Stimulated activated CD8-positive, alpha-beta memory T cell treated with anti-CD3 and anti-CD28 coated beads, Interleukin-15, amount 100 ng/mL, for 24 hours (primary cell): Measurements from ENCODE around the gene TNFRSF9.
A peak's percentile ranks its signal among the peaks of the same experiment; 100 is the strongest.

ENCODE experiments used
- DNase-seq: peaks from one replicate; pipeline ENCODE4 v3.0.0-alpha.2; 2020; ENCODE audit warnings: low read depth

TNFRSF9 gene

GRCh38 chr1:7916501-7916830 lies 24.2 kb downstream of the TNFRSF9 start:
- no peak for DNase-seq

GRCh38 chr1:7915826-7916500 lies 24.7 kb downstream of the TNFRSF9 start:
- no peak for DNase-seq

GRCh38 chr1:7912743-7913557 lies 27.7 kb downstream of the TNFRSF9 start:
- DNase-seq, result no peak

GRCh38 chr1:7912145-7912544 lies 28.5 kb downstream of the TNFRSF9 start:
- no peak for DNase-seq

- no peak for DNase-seq
Measured at GRCh38 chr1:7905262-7905661, 35.4 kb downstream of the TNFRSF9 start.

- peak; percentile 23 for DNase-seq
Measured at GRCh38 chr1:7902478-7903085, 38.1 kb downstream of the TNFRSF9 start.

- DNase-seq, result no peak
Measured at GRCh38 chr1:7899741-7900140, 40.9 kb downstream of the TNFRSF9 start.

GRCh38 chr1:7898962-7899361 lies 41.7 kb downstream of the TNFRSF9 start:
- no peak for DNase-seq

- no peak for DNase-seq
Measured at GRCh38 chr1:7896994-7897393, 43.6 kb downstream of the TNFRSF9 start.

- DNase-seq, result no peak
Measured at GRCh38 chr1:7893529-7894180, 47.0 kb downstream of the TNFRSF9 start.

GRCh38 chr1:7891804-7892203 lies 48.8 kb downstream of the TNFRSF9 start:
- no peak for DNase-seq

GRCh38 chr1:7890853-7891252 lies 49.8 kb downstream of the TNFRSF9 start:
- DNase-seq, result no peak

- no peak for DNase-seq
Measured at GRCh38 chr1:7888248-7889081, 52.2 kb downstream of the TNFRSF9 start.

- no peak for DNase-seq
Measured at GRCh38 chr1:7886405-7886745, 54.3 kb downstream of the TNFRSF9 start.

- DNase-seq, result no peak
Measured at GRCh38 chr1:7885513-7886404, 54.9 kb downstream of the TNFRSF9 start.

GRCh38 chr1:7884757-7885156 lies 55.9 kb downstream of the TNFRSF9 start:
- DNase-seq, result no peak

- DNase-seq, result no peak
Measured at GRCh38 chr1:7879228-7879627, 61.4 kb downstream of the TNFRSF9 start.

- DNase-seq, result no peak
Measured at GRCh38 chr1:7878027-7878426, 62.6 kb downstream of the TNFRSF9 start.

GRCh38 chr1:7873801-7874795 lies 66.5 kb downstream of the TNFRSF9 start:
- DNase-seq, result no peak

- DNase-seq, result no peak
Measured at GRCh38 chr1:7871136-7871535, 69.5 kb downstream of the TNFRSF9 start.
